ENCODE measurements around the gene PKDREJ.

Gene PKDREJ

GRCh38 chr22:46239261-46240048, 23.7 kb downstream of the PKDREJ start:
- DNase-seq (ENCODE audit: low read depth in 3 of 3) = no peak

GRCh38 chr22:46238541-46238940, 24.6 kb downstream of the PKDREJ start:
- no peak for DNase-seq (ENCODE audit: low read depth in 3 of 3)

GRCh38 chr22:46237453-46238124, 25.6 kb downstream of the PKDREJ start:
- no peak for DNase-seq (ENCODE audit: low read depth in 3 of 3)

GRCh38 chr22:46234969-46235368, 28.2 kb downstream of the PKDREJ start:
- DNase-seq (ENCODE audit: low read depth in 3 of 3) = no peak

- no peak for DNase-seq (ENCODE audit: low read depth in 3 of 3)
Observed at GRCh38 chr22:46233231-46233630, 29.9 kb downstream of the PKDREJ start.

- no peak for DNase-seq (ENCODE audit: low read depth in 3 of 3)
Observed at GRCh38 chr22:46230262-46230901, 32.8 kb downstream of the PKDREJ start.

- DNase-seq (ENCODE audit: low read depth in 3 of 3) = no peak
Observed at GRCh38 chr22:46229701-46230100, 33.4 kb downstream of the PKDREJ start.

- no peak for DNase-seq (ENCODE audit: low read depth in 3 of 3)
Observed at GRCh38 chr22:46226577-46226976, 36.6 kb downstream of the PKDREJ start.

GRCh38 chr22:46225631-46226030, 37.5 kb downstream of the PKDREJ start:
- no peak for DNase-seq (ENCODE audit: low read depth in 3 of 3)

GRCh38 chr22:46224898-46225290, 38.2 kb downstream of the PKDREJ start:
- DNase-seq (ENCODE audit: low read depth in 3 of 3) = no peak

GRCh38 chr22:46224044-46224897, 38.9 kb downstream of the PKDREJ start:
- no peak for DNase-seq (ENCODE audit: low read depth in 3 of 3)

- DNase-seq (ENCODE audit: low read depth in 3 of 3) = no peak
Observed at GRCh38 chr22:46220921-46221320, 42.2 kb downstream of the PKDREJ start.

- DNase-seq (ENCODE audit: low read depth in 3 of 3) = no peak
Observed at GRCh38 chr22:46219636-46220035, 43.5 kb downstream of the PKDREJ start.

GRCh38 chr22:46214616-46215015, 48.5 kb downstream of the PKDREJ start:
- DNase-seq (ENCODE audit: low read depth in 3 of 3) = no peak

GRCh38 chr22:46214149-46214548, 49.0 kb downstream of the PKDREJ start:
- DNase-seq (ENCODE audit: low read depth in 3 of 3) = no peak

GRCh38 chr22:46213052-46213451, 50.1 kb downstream of the PKDREJ start:
- DNase-seq (ENCODE audit: low read depth in 3 of 3) = no peak

- no peak for DNase-seq (ENCODE audit: low read depth in 3 of 3)
Observed at GRCh38 chr22:46212195-46212594, 50.9 kb downstream of the PKDREJ start.

- no peak for DNase-seq (ENCODE audit: low read depth in 3 of 3)
Observed at GRCh38 chr22:46209262-46209661, 53.9 kb downstream of the PKDREJ start.

Measured in stimulated activated CD4-positive, alpha-beta T cell treated with anti-CD3 and anti-CD28 coated beads, TNF-alpha, amount 100 ng/mL, for 4 hours (primary cell).